Measurements from ENCODE around the gene ARMH3. TPM values are rescaled to one million over a fixed set of nuclear protein-coding genes. Genes with fewer than 3 reads are reported as not detected.

ARMH3 gene
- total and polyA plus RNA-seq, 3 donors from 2014 or later, result 20.2 to 23.7 (median 21.6) TPM

DNA sequence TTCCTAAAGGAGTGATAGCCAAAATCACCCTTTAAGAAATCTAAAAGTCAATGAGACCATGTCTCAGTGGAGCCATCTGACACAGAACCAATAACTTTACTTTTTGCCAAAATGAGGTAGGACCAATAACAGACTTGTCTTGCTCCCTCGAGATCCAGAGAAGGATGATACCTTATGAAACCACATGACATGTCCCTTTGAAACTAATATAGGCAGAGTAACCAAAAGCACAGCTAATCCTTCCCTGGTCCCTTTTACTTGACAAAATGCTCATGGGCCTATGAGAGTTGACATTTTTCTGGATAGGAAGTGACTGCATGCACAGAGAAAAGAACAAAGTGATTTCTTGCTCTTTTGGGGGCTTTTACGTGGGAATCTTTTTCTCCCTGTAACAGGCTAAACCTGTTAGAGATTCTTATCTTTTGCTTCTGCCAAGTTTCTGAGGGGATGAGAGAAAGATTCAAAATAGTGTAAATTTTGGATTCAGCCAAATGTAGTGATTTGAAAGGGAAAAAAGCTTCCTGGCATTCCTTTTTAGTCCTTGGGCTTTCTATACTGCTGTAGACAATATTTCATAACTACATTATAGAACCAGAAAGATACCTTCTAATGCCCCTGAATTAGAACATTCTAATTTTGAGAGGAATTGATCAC lies 87.6 kb downstream of the ARMH3 start:
- DNase-seq, result no peak
- no peaks in the 10 kb centered on the region for H3K27me3 ChIP-seq
- no peak for TF ChIP-seq POLR2A (IDR thresholded peaks at IDR 0.05)
- TF ChIP-seq, protein P1, sequence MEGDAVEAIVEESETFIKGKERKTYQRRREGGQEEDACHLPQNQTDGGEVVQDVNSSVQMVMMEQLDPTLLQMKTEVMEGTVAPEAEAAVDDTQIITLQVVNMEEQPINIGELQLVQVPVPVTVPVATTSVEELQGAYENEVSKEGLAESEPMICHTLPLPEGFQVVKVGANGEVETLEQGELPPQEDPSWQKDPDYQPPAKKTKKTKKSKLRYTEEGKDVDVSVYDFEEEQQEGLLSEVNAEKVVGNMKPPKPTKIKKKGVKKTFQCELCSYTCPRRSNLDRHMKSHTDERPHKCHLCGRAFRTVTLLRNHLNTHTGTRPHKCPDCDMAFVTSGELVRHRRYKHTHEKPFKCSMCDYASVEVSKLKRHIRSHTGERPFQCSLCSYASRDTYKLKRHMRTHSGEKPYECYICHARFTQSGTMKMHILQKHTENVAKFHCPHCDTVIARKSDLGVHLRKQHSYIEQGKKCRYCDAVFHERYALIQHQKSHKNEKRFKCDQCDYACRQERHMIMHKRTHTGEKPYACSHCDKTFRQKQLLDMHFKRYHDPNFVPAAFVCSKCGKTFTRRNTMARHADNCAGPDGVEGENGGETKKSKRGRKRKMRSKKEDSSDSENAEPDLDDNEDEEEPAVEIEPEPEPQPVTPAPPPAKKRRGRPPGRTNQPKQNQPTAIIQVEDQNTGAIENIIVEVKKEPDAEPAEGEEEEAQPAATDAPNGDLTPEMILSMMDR (IDR thresholded peaks at IDR 0.05), result no peak
- WGBS, 2 donors, result 71% methylated on average over 2 of the region's 2 CpGs
- H3K27ac ChIP-seq, result peak overlapping the region in 1 of 2 donors; percentile 12
- H3K4me3 ChIP-seq, result no peak overlapping the region
- no peaks in the 10 kb centered on the region for H3K9me3 ChIP-seq
- H3K4me1 ChIP-seq, result peaks cover 17% of the 10 kb centered on the region
- intact Hi-C loops (cut with DNase I; ENCODE audit: low total_unique reads), result no loop called here
- H3K36me3 ChIP-seq (ENCODE audit: low read depth, missing control alignments), result no peaks in the 10 kb centered on the region

DNA sequence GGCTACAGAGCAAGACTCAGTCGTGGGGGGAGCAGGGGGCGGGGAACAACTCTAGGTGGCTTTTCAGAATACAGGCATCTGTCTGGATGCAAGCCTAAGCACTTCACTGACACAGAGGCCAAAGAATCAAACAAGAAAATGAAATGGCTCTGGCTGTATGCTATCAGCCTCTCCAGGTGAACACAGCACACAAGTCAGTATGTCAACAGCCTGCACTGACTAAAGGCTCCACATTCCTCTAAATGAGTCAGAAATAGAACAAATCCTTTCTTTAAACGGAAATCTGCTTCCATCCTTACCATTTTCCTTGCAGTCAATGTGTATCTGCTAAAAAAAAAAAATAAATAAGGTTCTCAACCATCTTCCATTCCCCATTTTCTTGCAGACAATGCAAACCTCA lies 88.3 kb downstream of the ARMH3 start:
- no peak overlapping the region for H3K4me3 ChIP-seq
- WGBS, 2 donors, result 88 to 94% methylated on average over 3 of the region's 3 CpGs
- H3K4me1 ChIP-seq, result peaks cover 17% of the 10 kb centered on the region
- no peak overlapping the region for H3K27ac ChIP-seq
- H3K36me3 ChIP-seq (ENCODE audit: low read depth, missing control alignments), result no peaks in the 10 kb centered on the region
- DNase-seq, result no peak
- no peaks in the 10 kb centered on the region for H3K27me3 ChIP-seq
- intact Hi-C loops (cut with DNase I; ENCODE audit: low total_unique reads), result no loop called here
- TF ChIP-seq, protein P1 (IDR thresholded peaks at IDR 0.05), result no peak
- no peak for TF ChIP-seq POLR2A (IDR thresholded peaks at IDR 0.05)
- no peaks in the 10 kb centered on the region for H3K9me3 ChIP-seq

DNA sequence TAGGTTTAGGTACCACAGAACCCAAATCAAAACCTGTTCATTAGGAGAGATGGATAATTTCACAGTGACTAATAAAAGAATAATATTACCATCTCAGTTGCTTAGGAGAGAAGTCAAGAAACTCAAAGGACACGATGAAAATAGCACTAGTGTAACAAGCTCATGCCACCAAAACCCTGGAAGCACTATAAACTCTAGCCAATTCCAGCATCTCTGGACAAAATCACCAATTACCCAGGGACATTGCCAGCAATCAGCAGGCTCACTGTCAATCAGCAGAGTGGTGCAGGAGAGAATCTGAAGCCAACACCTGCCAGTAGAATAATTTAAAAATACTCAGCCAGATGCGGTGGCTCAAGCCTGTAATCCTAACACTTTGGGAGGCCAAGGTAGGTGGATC lies 88.9 kb downstream of the ARMH3 start:
- H3K27ac ChIP-seq, result no peak overlapping the region
- no peak for DNase-seq
- no peaks in the 10 kb centered on the region for H3K9me3 ChIP-seq
- H3K36me3 ChIP-seq (ENCODE audit: low read depth, missing control alignments), result no peaks in the 10 kb centered on the region
- no peaks in the 10 kb centered on the region for H3K27me3 ChIP-seq
- no peak overlapping the region for H3K4me3 ChIP-seq
- intact Hi-C loops (cut with DNase I; ENCODE audit: low total_unique reads), result no loop called here
- no peak for TF ChIP-seq POLR2A (IDR thresholded peaks at IDR 0.05)
- TF ChIP-seq, protein P1 (IDR thresholded peaks at IDR 0.05), result no peak
- H3K4me1 ChIP-seq, result peaks cover 19% of the 10 kb centered on the region
- WGBS, 2 donors, result 82 to 92% methylated on average over 2 of the region's 2 CpGs

DNA sequence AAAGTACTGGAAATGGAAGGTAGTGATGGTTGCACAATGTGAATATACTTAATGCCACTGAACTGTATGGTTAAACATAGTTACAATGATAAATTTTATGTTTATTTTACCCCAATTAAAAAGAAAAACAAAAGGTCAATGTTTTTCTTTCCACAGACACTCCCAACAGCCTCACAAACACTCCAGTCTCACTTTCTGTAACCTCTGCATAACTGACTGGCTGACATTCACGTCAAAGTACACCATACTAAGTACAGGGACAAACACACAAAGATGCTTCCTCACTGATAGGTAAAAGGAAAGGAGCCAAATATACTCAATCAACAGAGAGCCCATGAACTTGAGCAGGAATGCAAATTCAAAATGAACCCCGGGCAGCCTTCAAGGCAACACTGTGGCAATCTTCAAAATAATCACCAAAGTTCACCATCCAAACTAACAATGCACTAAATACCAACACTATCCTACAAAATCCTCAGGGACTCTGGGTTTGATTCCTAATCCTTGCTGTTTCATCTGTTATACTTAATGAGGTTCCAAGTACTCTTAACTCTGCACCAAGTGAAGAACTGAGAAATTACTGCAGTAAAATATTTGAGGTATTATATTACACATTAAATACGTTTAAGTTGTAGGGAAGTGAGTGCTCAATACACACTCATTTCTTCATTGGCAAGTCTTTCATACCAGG lies 90.8 kb downstream of the ARMH3 start:
- H3K9me3 ChIP-seq, result no peaks in the 10 kb centered on the region
- H3K4me1 ChIP-seq, result peaks cover 35% of the 10 kb centered on the region
- TF ChIP-seq POLR2A (IDR thresholded peaks at IDR 0.05), result no peak
- TF ChIP-seq, protein P1 (IDR thresholded peaks at IDR 0.05), result no peak
- DNase-seq, result no peak
- intact Hi-C loops (cut with DNase I; ENCODE audit: low total_unique reads), result no loop called here
- WGBS, 2 donors, result 26 to 39% methylated on average over 3 of the region's 3 CpGs
- H3K4me3 ChIP-seq, result no peak overlapping the region
- H3K27ac ChIP-seq, result no peak overlapping the region
- H3K27me3 ChIP-seq, result no peaks in the 10 kb centered on the region
- H3K36me3 ChIP-seq (ENCODE audit: low read depth, missing control alignments), result no peaks in the 10 kb centered on the region

Data from testis (tissue), 3 donors.